ENCODE results near the gene CCDC34. TPM values are rescaled to one million over a fixed set of nuclear protein-coding genes. Genes with fewer than 3 reads are reported as not detected.
"Not testable (repeated sequence)": the region's sequence is repeated elsewhere in the genome, so short reads cannot be mapped to it uniquely, and the experiment has no call there.

Gene CCDC34
- total RNA-seq, 1 donor from 2014 or later = 1.6 TPM

DNA sequence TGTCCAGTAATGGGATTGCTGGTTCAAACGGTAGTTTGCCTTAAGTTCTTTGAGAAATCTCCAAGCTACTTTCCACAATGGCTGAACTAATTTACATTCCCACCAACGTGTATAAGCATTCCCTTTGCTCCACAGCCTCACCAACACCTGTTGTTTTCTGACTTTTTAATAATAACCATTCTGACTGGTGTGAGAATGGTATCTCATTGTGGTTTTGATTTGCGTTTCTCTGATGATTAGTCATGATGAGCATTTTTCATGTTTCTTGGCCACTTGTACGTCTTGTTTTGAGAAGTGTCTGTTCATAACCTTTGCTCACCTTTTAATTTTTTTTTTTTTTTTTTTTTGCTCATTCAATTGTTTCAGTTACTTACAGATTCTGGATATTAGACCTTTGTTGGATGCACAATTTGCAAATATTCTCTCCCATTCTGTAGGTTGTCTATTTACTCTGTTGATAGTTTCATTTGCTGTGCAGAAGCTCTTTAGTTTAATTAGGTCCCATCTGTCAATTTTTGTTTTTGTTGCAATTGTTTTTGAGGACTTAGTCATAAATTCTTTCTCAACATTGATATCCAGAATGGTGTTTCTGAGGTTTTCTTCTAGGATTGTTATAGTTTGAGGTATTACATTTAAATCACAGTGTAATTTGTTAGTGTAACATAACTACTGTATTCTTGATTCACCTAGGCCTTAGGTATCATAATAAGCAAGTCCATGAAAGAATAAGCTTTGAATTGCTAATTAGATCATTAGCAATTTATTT lies 33.0 kb downstream of the CCDC34 start:
- DNase-seq (ENCODE audit: low spot score in 2 of 2) = no peak
- H3K36me3 ChIP-seq = no peaks in the 10 kb centered on the region
- TF ChIP-seq, protein P1, sequence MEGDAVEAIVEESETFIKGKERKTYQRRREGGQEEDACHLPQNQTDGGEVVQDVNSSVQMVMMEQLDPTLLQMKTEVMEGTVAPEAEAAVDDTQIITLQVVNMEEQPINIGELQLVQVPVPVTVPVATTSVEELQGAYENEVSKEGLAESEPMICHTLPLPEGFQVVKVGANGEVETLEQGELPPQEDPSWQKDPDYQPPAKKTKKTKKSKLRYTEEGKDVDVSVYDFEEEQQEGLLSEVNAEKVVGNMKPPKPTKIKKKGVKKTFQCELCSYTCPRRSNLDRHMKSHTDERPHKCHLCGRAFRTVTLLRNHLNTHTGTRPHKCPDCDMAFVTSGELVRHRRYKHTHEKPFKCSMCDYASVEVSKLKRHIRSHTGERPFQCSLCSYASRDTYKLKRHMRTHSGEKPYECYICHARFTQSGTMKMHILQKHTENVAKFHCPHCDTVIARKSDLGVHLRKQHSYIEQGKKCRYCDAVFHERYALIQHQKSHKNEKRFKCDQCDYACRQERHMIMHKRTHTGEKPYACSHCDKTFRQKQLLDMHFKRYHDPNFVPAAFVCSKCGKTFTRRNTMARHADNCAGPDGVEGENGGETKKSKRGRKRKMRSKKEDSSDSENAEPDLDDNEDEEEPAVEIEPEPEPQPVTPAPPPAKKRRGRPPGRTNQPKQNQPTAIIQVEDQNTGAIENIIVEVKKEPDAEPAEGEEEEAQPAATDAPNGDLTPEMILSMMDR (IDR thresholded peaks at IDR 0.05) = no peak
- H3K27me3 ChIP-seq = no peaks in the 10 kb centered on the region
- no peak overlapping the region for H3K27ac ChIP-seq
- no peaks in the 10 kb centered on the region for H3K9me3 ChIP-seq
- H3K4me1 ChIP-seq = no peaks in the 10 kb centered on the region
- H3K4me3 ChIP-seq = no peak overlapping the region
- intact Hi-C loops (cut with DNase I) = no loop called here

DNA sequence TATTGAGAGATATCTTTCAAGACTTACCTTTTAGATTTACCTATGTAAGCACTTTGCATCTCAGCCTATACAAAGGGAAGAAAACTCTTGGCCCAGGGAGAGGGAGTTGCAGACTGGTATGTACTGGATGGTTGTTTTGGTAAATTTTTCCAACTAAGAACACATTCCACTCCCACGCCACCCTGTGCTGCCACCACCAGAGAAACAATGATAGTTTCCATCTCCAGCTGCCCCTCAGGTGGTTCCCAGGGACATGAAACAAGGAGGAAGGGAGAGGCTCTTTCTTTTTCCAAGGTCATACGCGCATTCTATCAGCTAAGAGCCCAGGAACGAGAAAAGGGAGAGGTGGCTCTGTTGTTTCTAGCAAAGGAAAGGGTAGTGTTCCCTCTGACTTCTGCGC lies 34.4 kb downstream of the CCDC34 start:
- intact Hi-C loops (cut with DNase I) = no loop called here
- DNase-seq (ENCODE audit: low spot score in 2 of 2) = no peak
- H3K27me3 ChIP-seq = no peaks in the 10 kb centered on the region
- no peaks in the 10 kb centered on the region for H3K36me3 ChIP-seq
- H3K27ac ChIP-seq = no peak overlapping the region
- H3K4me1 ChIP-seq = no peaks in the 10 kb centered on the region
- no peak overlapping the region for H3K4me3 ChIP-seq
- TF ChIP-seq, protein P1 (IDR thresholded peaks at IDR 0.05) = no peak
- no peaks in the 10 kb centered on the region for H3K9me3 ChIP-seq

DNA sequence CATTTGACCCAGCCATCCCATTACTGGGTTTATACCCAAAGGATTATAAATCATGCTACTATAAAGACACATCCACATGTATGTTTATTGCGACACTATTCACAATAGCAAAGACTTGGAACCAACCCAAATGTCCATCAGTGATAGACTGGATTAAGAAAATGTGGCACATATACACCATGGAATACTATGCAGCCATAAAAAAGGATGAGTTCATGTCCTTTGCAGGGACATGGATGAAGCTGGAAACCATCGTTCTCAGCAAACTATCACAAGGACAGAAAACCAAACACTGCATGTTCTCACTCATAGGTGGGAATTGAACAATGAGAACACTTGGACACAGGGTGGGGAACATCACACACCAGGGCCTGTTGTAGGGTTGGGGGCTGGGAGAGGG lies 36.0 kb downstream of the CCDC34 start:
- H3K4me1 ChIP-seq; H3K27me3 ChIP-seq; DNase-seq (ENCODE audit: low spot score in 2 of 2); H3K36me3 ChIP-seq; H3K27ac ChIP-seq; H3K4me3 ChIP-seq; intact Hi-C loops (cut with DNase I); H3K9me3 ChIP-seq: not testable (repeated sequence)

DNA sequence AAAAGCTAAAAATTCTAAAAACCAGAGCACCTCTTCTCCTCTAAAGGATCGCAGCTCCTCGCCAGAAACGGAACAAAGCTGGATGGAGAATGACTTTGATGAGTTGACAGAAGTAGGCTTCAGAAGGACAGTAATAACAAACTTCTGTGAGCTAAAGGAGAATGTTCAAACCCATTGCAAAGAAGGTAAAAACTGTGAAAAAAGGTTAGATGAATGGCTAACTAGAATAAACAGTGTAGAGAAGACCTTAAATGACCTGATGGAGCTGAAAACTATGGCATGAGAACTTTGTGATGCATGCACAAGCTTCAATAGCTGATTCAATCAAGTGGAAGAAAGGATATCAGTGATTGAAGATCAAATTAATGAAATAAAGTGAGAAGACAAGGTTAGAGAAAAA lies 40.8 kb downstream of the CCDC34 start:
- H3K36me3 ChIP-seq; DNase-seq (ENCODE audit: low spot score in 2 of 2); H3K27ac ChIP-seq; H3K4me3 ChIP-seq; intact Hi-C loops (cut with DNase I); H3K4me1 ChIP-seq; H3K27me3 ChIP-seq; H3K9me3 ChIP-seq: not testable (repeated sequence)

DNA sequence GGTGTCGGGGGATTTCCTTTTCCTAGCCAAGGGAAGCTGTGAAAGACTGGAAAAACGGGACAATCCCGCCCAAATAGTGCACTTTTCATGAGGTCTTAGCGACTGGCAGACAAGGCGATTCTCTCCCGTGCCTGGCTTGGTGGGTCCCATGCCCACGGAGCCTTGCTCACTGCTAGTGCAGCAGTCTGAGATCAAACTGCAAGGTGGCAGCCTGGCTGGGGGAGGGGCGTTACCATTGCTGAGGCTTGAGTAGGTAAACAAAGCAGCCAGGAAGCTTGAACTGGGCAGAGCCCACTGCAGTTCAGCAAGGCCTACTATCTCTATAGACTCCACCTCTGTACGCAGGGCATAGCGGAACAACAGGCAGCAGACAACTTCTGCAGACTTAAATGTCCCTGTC lies 41.7 kb downstream of the CCDC34 start:
- H3K9me3 ChIP-seq; DNase-seq (ENCODE audit: low spot score in 2 of 2); H3K27me3 ChIP-seq; intact Hi-C loops (cut with DNase I); H3K36me3 ChIP-seq; H3K4me3 ChIP-seq; H3K4me1 ChIP-seq; H3K27ac ChIP-seq: not testable (repeated sequence)

DNA sequence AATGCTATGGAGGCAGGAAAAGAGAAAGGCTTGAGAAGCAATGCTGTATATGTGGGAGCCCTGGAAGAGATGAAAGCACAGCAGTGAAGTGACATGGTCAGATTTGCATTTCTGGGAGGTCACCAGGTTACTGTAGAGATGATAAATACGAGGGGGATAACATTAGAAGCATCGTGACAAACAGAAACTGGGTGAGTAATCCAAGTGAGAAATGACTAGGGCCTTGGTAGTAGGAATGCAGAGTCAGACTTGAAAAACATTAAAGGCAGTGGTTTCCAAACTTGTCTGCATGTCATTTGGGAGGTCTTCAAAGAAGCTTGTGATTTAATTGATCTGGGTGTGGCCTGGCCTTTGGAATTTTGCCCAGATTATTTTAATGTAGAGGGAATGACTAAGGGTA lies 43.9 kb downstream of the CCDC34 start:
- no peaks in the 10 kb centered on the region for H3K36me3 ChIP-seq
- intact Hi-C loops (cut with DNase I) = no loop called here
- H3K27me3 ChIP-seq = no peaks in the 10 kb centered on the region
- TF ChIP-seq, protein P1 (IDR thresholded peaks at IDR 0.05) = no peak
- no peaks in the 10 kb centered on the region for H3K4me1 ChIP-seq
- no peak overlapping the region for H3K27ac ChIP-seq
- H3K4me3 ChIP-seq = no peak overlapping the region
- DNase-seq (ENCODE audit: low spot score in 2 of 2) = no peak
- H3K9me3 ChIP-seq = no peaks in the 10 kb centered on the region

DNA sequence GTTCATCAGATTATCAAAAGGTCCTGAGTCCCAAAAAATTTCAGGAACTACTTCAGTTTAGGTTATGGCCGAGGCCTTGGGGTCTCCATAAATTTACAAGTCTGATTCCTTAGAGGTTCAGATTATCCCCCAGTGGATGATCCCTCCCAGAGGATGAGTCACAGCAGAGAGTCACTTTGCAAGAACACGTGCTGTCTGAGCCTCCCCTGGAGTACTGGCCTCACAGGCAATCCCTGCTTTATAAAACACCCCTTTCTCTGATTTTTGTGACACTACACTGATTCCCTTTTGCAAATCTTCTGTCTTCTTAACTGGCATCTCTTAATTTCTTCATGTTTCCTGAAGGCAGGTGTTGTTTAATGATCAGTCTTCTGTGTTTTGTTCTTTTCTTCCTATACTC lies 45.3 kb downstream of the CCDC34 start:
- intact Hi-C loops (cut with DNase I) = no loop called here
- Histone ChIP-seq H3K4me1 (no peaks in the 10 kb centered on the region), H3K27me3 (no peaks in the 10 kb centered on the region), H3K36me3 (no peaks in the 10 kb centered on the region), H3K4me3 (no peak overlapping the region), H3K27ac (no peak overlapping the region), H3K9me3 (no peaks in the 10 kb centered on the region)
- no peak for DNase-seq (ENCODE audit: low spot score in 2 of 2)
- TF ChIP-seq, protein P1 (IDR thresholded peaks at IDR 0.05) = no peak

All from ascending aorta (tissue), 2 donors.